ENCODE data around the gene CRYBG1.
A peak's percentile ranks its signal among the peaks of the same experiment; 100 is the strongest.

Gene CRYBG1

GRCh38 chr6:106496823-106497222 is 136.3 kb downstream of the CRYBG1 start:
- Histone ChIP-seq H3K9me3 (ENCODE audit: control insufficient read depth, low read length) (no peaks in the 10 kb centered on the region), H3K4me1 (ENCODE audit: control insufficient read depth, insufficient read depth, low read length) (no peaks in the 10 kb centered on the region), H3K36me3 (ENCODE audit: control insufficient read depth, insufficient read depth, low read length) (no peaks in the 10 kb centered on the region), H3K4me3 (ENCODE audit: low read length) (no peak overlapping the region), H3K27me3 (ENCODE audit: control insufficient read depth, insufficient read depth, low read length) (no peaks in the 10 kb centered on the region), H3K9ac (ENCODE audit: low read length) (no peak overlapping the region)

- Histone ChIP-seq H3K4me1 (ENCODE audit: control insufficient read depth, insufficient read depth, low read length) (peaks cover 7% of the 10 kb centered on the region), H3K9me3 (ENCODE audit: control insufficient read depth, low read length) (no peaks in the 10 kb centered on the region), H3K36me3 (ENCODE audit: control insufficient read depth, insufficient read depth, low read length) (no peaks in the 10 kb centered on the region), H3K4me3 (ENCODE audit: low read length) (no peak overlapping the region), H3K27me3 (ENCODE audit: control insufficient read depth, insufficient read depth, low read length) (no peaks in the 10 kb centered on the region), H3K9ac (ENCODE audit: low read length) (no peak overlapping the region)
These were observed 141.4 kb downstream of the CRYBG1 start for GRCh38 chr6:106501960-106502371.

- no peaks in the 10 kb centered on the region for H3K9me3 ChIP-seq (ENCODE audit: control insufficient read depth, low read length)
- peaks cover 7% of the 10 kb centered on the region for H3K4me1 ChIP-seq (ENCODE audit: control insufficient read depth, insufficient read depth, low read length)
- no peak overlapping the region for H3K4me3 ChIP-seq (ENCODE audit: low read length)
- no peak overlapping the region for H3K9ac ChIP-seq (ENCODE audit: low read length)
- H3K27me3 ChIP-seq (ENCODE audit: control insufficient read depth, insufficient read depth, low read length) = no peaks in the 10 kb centered on the region
- H3K36me3 ChIP-seq (ENCODE audit: control insufficient read depth, insufficient read depth, low read length) = no peaks in the 10 kb centered on the region
These were observed 142.0 kb downstream of the CRYBG1 start for GRCh38 chr6:106502559-106502958.

GRCh38 chr6:106508277-106508676 is 147.8 kb downstream of the CRYBG1 start:
- Histone ChIP-seq H3K4me1 (ENCODE audit: control insufficient read depth, insufficient read depth, low read length) (peaks cover 11% of the 10 kb centered on the region), H3K27me3 (ENCODE audit: control insufficient read depth, insufficient read depth, low read length) (peaks cover 24% of the 10 kb centered on the region), H3K9me3 (ENCODE audit: control insufficient read depth, low read length) (no peaks in the 10 kb centered on the region), H3K4me3 (ENCODE audit: low read length) (no peak overlapping the region), H3K9ac (ENCODE audit: low read length) (no peak overlapping the region), H3K36me3 (ENCODE audit: control insufficient read depth, insufficient read depth, low read length) (no peaks in the 10 kb centered on the region)

GRCh38 chr6:106508834-106509233 is 148.3 kb downstream of the CRYBG1 start:
- H3K4me3 ChIP-seq (ENCODE audit: low read length) = no peak overlapping the region
- H3K27me3 ChIP-seq (ENCODE audit: control insufficient read depth, insufficient read depth, low read length) = peaks cover 24% of the 10 kb centered on the region
- H3K36me3 ChIP-seq (ENCODE audit: control insufficient read depth, insufficient read depth, low read length) = no peaks in the 10 kb centered on the region
- no peak overlapping the region for H3K9ac ChIP-seq (ENCODE audit: low read length)
- H3K4me1 ChIP-seq (ENCODE audit: control insufficient read depth, insufficient read depth, low read length) = peaks cover 11% of the 10 kb centered on the region
- no peaks in the 10 kb centered on the region for H3K9me3 ChIP-seq (ENCODE audit: control insufficient read depth, low read length)

- H3K4me3 ChIP-seq (ENCODE audit: low read length) = no peak overlapping the region
- no peak overlapping the region for H3K9ac ChIP-seq (ENCODE audit: low read length)
- peaks cover 24% of the 10 kb centered on the region for H3K27me3 ChIP-seq (ENCODE audit: control insufficient read depth, insufficient read depth, low read length)
These were observed 149.0 kb downstream of the CRYBG1 start for GRCh38 chr6:106509420-106510089.

GRCh38 chr6:106510090-106510970 is 149.8 kb downstream of the CRYBG1 start:
- peaks cover 24% of the 10 kb centered on the region for H3K27me3 ChIP-seq (ENCODE audit: control insufficient read depth, insufficient read depth, low read length)

More at GRCh38 chr6:106509420-106510089, 149.0 kb downstream of the CRYBG1 start:
- Histone ChIP-seq H3K4me1 (ENCODE audit: control insufficient read depth, insufficient read depth, low read length) (peaks cover 11% of the 10 kb centered on the region), H3K9me3 (ENCODE audit: control insufficient read depth, low read length) (no peaks in the 10 kb centered on the region), H3K36me3 (ENCODE audit: control insufficient read depth, insufficient read depth, low read length) (no peaks in the 10 kb centered on the region)

GRCh38 chr6:106511288-106512047 is 151.0 kb downstream of the CRYBG1 start:
- Histone ChIP-seq H3K27me3 (ENCODE audit: control insufficient read depth, insufficient read depth, low read length) (peaks cover 24% of the 10 kb centered on the region), H3K9me3 (ENCODE audit: control insufficient read depth, low read length) (no peaks in the 10 kb centered on the region), H3K4me3 (ENCODE audit: low read length) (peak overlapping the region; percentile 90), H3K4me1 (ENCODE audit: control insufficient read depth, insufficient read depth, low read length) (peaks cover 26% of the 10 kb centered on the region), H3K9ac (ENCODE audit: low read length) (peak overlapping the region; percentile 75), H3K36me3 (ENCODE audit: control insufficient read depth, insufficient read depth, low read length) (no peaks in the 10 kb centered on the region)

More at GRCh38 chr6:106510090-106510970, 149.8 kb downstream of the CRYBG1 start:
- Histone ChIP-seq H3K4me3 (ENCODE audit: low read length) (no peak overlapping the region), H3K4me1 (ENCODE audit: control insufficient read depth, insufficient read depth, low read length) (peaks cover 17% of the 10 kb centered on the region), H3K9me3 (ENCODE audit: control insufficient read depth, low read length) (no peaks in the 10 kb centered on the region), H3K36me3 (ENCODE audit: control insufficient read depth, insufficient read depth, low read length) (no peaks in the 10 kb centered on the region), H3K9ac (ENCODE audit: low read length) (peak overlapping the region; percentile 36)

- H3K9me3 ChIP-seq (ENCODE audit: control insufficient read depth, low read length) = no peaks in the 10 kb centered on the region
- H3K36me3 ChIP-seq (ENCODE audit: control insufficient read depth, insufficient read depth, low read length) = no peaks in the 10 kb centered on the region
- peaks cover 29% of the 10 kb centered on the region for H3K4me1 ChIP-seq (ENCODE audit: control insufficient read depth, insufficient read depth, low read length)
- peak overlapping the region; percentile 75 for H3K9ac ChIP-seq (ENCODE audit: low read length)
- peaks cover 24% of the 10 kb centered on the region for H3K27me3 ChIP-seq (ENCODE audit: control insufficient read depth, insufficient read depth, low read length)
- H3K4me3 ChIP-seq (ENCODE audit: low read length) = peak overlapping the region; percentile 90
These were observed 151.8 kb downstream of the CRYBG1 start for GRCh38 chr6:106512048-106512967.

- Histone ChIP-seq H3K9me3 (ENCODE audit: control insufficient read depth, low read length) (no peaks in the 10 kb centered on the region), H3K27me3 (ENCODE audit: control insufficient read depth, insufficient read depth, low read length) (peaks cover 21% of the 10 kb centered on the region), H3K4me3 (ENCODE audit: low read length) (peak overlapping the region; percentile 90), H3K9ac (ENCODE audit: low read length) (peak overlapping the region; percentile 75), H3K4me1 (ENCODE audit: control insufficient read depth, insufficient read depth, low read length) (peaks cover 29% of the 10 kb centered on the region), H3K36me3 (ENCODE audit: control insufficient read depth, insufficient read depth, low read length) (no peaks in the 10 kb centered on the region)
These were observed 152.6 kb downstream of the CRYBG1 start for GRCh38 chr6:106512968-106513574.

All from mucosa of stomach (tissue), 1 donor.